GM21786 (cell line): Measurements from ENCODE around the gene NPTX1.

Experiments used
- ATAC-seq: cut with Tn5 transposase; IDR thresholded peaks from one replicate; pipeline ENCODE4 v1.9.1; 2021; ENCODE audit not compliant: unreplicated experiment

The NPTX1 gene

GRCh38 chr17:80504686-80505413, 28.4 kb upstream of the NPTX1 start:
- ATAC-seq = no peak

- ATAC-seq = no peak
These were observed 27.5 kb upstream of the NPTX1 start for GRCh38 chr17:80503921-80504320.

- ATAC-seq = no peak
These were observed 26.6 kb upstream of the NPTX1 start for GRCh38 chr17:80503031-80503430.

- ATAC-seq = no peak
These were observed 26.1 kb upstream of the NPTX1 start for GRCh38 chr17:80502578-80502877.

GRCh38 chr17:80501741-80502577, 25.6 kb upstream of the NPTX1 start:
- ATAC-seq = no peak

- ATAC-seq = no peak
These were observed 23.7 kb upstream of the NPTX1 start for GRCh38 chr17:80499961-80500665.

- no peak for ATAC-seq
These were observed 23.2 kb upstream of the NPTX1 start for GRCh38 chr17:80499560-80499959.

- ATAC-seq = no peak
These were observed 22.6 kb upstream of the NPTX1 start for GRCh38 chr17:80498920-80499410.

- ATAC-seq = no peak
These were observed 22.0 kb upstream of the NPTX1 start for GRCh38 chr17:80498242-80498919.

GRCh38 chr17:80497726-80498241, 21.4 kb upstream of the NPTX1 start:
- ATAC-seq = no peak

- ATAC-seq = no peak
These were observed 18.1 kb upstream of the NPTX1 start for GRCh38 chr17:80494547-80494946.

- ATAC-seq = no peak
These were observed 16.1 kb upstream of the NPTX1 start for GRCh38 chr17:80492343-80493136.

GRCh38 chr17:80491478-80492342, 15.3 kb upstream of the NPTX1 start:
- no peak for ATAC-seq

- no peak for ATAC-seq
These were observed 11.1 kb upstream of the NPTX1 start for GRCh38 chr17:80487511-80487910.

GRCh38 chr17:80486692-80487091, 10.3 kb upstream of the NPTX1 start:
- no peak for ATAC-seq

- ATAC-seq = no peak
These were observed 9.4 kb upstream of the NPTX1 start for GRCh38 chr17:80485846-80486245.

GRCh38 chr17:80482555-80483308, 6.3 kb upstream of the NPTX1 start:
- ATAC-seq = no peak

GRCh38 chr17:80482058-80482318, 5.6 kb upstream of the NPTX1 start:
- no peak for ATAC-seq
